Duodenal mucosa (tissue), 2 donors: ENCODE measurements around the gene SRGAP1.

ENCODE experiments used
- H3K27ac ChIP-seq: one replicate; pipeline ENCODE4 v1.7.0; 2013; ENCODE audit warnings: low read depth, low read length
- H3K27me3 ChIP-seq, 2 donors: one replicate each; pipeline ENCODE4 v1.7.0; 2013; ENCODE audit warnings: low read length in 2 of 2, control low read depth in 1 of 2; ENCODE audit not compliant: insufficient read depth in 2 of 2, control insufficient read depth in 1 of 2
- H3K36me3 ChIP-seq, 2 donors: one replicate each; pipeline ENCODE4 v1.7.0; 2013; ENCODE audit warnings: low read length in 2 of 2, control low read depth in 1 of 2; ENCODE audit not compliant: insufficient read depth in 2 of 2, control insufficient read depth in 1 of 2
- H3K4me1 ChIP-seq, 2 donors: one replicate each; pipeline ENCODE4 v1.7.0; 2013; ENCODE audit warnings: low read length in 2 of 2, control low read depth in 1 of 2; ENCODE audit not compliant: insufficient read depth in 2 of 2, control insufficient read depth in 1 of 2
- H3K4me3 ChIP-seq, 2 donors: one replicate each; pipeline ENCODE4 v1.7.0; 2013; ENCODE audit warnings: low read length in 2 of 2, low read depth in 1 of 2
- H3K9ac ChIP-seq, 2 donors: one replicate each; pipeline ENCODE4 v1.7.0; 2013; ENCODE audit warnings: low read length in 2 of 2, low read depth in 1 of 2
- H3K9me3 ChIP-seq, 2 donors: one replicate each; pipeline ENCODE4 v1.7.0; 2013; ENCODE audit warnings: low read length in 2 of 2, control low read depth in 1 of 2; ENCODE audit not compliant: control insufficient read depth in 1 of 2

SRGAP1 gene

DNA sequence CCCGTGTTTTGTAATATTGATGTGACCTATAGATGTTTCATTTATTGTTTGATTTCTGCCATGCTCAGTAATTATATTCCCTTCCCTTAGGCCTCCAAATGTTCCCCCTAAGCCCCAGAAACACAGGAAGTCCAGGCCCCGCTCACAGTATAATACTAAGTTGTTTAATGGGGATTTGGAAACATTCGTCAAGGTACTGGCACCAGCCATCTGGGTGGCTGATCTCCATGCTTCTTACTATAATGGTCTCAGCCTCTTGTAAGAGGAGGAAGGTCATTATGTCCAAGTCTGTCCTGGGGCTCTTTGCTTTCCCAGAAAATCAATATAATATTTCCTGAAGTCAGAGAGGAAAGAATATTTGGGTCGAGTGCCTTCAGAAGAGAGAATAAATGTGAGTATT lies 246.7 kb downstream of the SRGAP1 start:
- Histone ChIP-seq H3K4me3 (no peak overlapping the region), H3K9me3 (no peaks in the 10 kb centered on the region), H3K4me1 (peaks cover 7 to 18% of the 10 kb centered on the region in 2 donors), H3K36me3 (no peaks in the 10 kb centered on the region), H3K9ac (no peak overlapping the region), H3K27ac (no peak overlapping the region), H3K27me3 (no peaks in the 10 kb centered on the region)

DNA sequence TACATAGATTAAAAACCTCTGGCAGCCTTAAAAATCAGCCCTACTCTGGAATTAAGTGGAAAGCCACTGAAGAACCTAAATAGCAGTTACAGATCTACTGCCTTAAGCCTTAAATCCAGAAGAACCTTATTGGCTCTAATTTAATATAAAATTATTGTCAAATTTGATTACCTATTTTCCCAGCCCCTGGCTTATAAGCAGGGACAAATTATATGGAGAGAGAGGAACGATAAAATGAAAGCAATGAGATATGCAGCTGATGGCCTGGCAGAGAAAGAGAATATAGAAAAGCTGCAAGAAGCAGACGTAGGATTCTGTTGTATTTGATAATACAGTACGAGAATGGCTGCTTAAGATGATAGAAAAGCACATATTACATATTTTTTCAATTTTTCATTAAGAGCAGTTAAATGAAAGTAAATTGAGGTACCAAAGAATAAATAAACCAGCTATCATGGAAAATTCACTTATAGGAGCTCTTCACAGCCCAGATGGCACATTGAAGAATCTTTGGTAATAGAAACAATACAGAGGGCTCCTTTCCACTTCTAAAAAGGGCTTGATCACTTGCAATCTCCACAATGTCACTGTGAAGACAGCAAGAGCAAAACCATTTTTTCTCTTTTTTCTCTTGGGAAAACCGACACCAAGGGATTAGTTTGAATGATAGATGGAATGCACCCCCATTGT lies 248.2 kb downstream of the SRGAP1 start:
- Histone ChIP-seq H3K36me3 (no peaks in the 10 kb centered on the region), H3K9me3 (no peaks in the 10 kb centered on the region), H3K27me3 (no peaks in the 10 kb centered on the region), H3K9ac (no peak overlapping the region), H3K4me1 (peaks cover 7 to 18% of the 10 kb centered on the region in 2 donors), H3K27ac (no peak overlapping the region), H3K4me3 (no peak overlapping the region)

DNA sequence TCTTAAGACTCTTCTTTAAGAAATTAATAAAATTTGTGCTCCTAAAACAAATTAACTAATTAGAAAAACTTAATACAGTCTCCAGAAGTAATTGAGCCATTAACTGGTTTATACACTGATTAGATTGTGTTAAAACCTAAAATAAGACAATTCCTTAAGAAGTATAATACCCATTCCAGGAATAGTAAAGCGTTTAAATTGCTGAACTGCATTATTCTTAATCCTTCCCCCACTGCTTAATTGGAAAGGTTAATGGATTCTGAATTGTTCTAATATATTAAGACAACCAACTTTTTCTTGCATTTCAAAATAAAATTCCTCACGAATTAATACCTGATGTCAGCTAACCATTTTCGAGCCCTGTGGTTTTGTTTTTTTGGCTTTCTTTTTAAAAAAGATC lies 249.2 kb downstream of the SRGAP1 start:
- Histone ChIP-seq H3K9ac (no peak overlapping the region), H3K27me3 (no peaks in the 10 kb centered on the region), H3K27ac (no peak overlapping the region), H3K36me3 (no peaks in the 10 kb centered on the region), H3K4me3 (no peak overlapping the region), H3K9me3 (no peaks in the 10 kb centered on the region), H3K4me1 (peaks cover 7 to 10% of the 10 kb centered on the region in 2 donors)

DNA sequence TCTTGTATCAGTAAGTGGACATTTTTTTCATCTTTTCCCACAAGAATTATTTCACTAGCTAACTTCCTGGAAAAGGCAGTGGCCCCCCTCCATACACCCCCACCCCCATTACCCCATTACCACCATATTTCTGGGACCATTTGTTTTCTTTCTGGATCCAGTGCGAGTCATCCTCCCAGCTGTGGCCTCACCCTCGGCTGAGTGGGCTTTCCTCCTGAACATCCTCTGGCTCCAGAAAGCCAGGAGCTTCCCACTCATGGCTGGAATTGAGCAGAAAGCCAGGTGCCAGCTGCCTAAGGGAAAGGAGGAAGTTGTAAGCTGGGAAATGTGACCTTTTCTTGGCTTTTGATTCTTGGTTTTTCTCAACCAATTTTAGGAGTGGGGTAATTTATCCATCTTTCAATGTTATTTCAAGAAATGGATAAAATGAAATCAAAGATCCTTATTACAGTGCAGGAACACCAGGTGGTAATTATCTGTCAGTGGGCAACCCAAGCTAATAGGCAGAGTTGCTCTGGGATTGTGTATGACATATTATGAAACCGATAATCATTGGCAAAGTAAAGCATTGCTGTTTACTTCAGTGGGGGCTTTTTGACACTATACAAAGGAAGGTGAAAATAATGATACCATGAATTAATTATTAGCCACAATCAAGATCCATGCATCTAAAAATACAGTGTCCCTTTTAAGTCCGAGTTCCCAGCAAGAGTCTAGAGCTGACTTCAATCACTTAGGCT lies 253.0 kb downstream of the SRGAP1 start:
- H3K27me3 ChIP-seq = no peaks in the 10 kb centered on the region
- H3K4me3 ChIP-seq = no peak overlapping the region
- no peaks in the 10 kb centered on the region for H3K9me3 ChIP-seq
- no peaks in the 10 kb centered on the region for H3K36me3 ChIP-seq
- H3K4me1 ChIP-seq = no peaks in the 10 kb centered on the region
- H3K27ac ChIP-seq = no peak overlapping the region
- no peak overlapping the region for H3K9ac ChIP-seq

DNA sequence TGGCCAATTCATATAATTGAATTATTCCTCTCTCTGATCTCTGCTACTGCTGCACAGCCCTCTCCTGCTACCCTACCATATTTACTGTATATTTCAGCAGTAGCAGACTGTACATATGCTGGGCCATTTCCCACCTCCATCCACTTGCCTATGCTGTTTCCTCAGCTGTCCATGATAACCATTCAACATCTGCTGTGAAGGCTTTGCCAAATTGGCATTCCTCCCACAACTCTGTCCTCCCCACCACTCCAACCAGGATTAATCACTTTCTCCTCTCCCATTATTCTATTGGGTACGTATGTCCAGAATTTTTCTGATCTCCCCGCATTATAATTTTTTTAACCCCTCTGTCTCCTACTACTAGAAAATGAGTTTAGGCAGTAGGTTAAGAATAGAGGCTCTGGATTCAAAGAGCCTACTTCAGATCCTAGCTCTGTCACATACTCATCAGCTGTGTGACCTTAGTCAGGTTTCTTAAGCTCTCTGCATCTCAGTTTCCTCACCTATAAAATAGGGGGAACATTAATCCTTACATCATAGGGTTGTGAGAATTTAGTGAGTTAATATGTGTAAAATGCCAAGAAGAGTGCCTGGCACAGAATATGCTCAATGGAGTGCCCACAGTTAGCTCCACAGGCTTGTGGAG lies 254.3 kb downstream of the SRGAP1 start:
- H3K27ac ChIP-seq = no peak overlapping the region
- H3K4me1 ChIP-seq = no peaks in the 10 kb centered on the region
- no peaks in the 10 kb centered on the region for H3K9me3 ChIP-seq
- no peak overlapping the region for H3K4me3 ChIP-seq
- H3K27me3 ChIP-seq = no peaks in the 10 kb centered on the region
- H3K36me3 ChIP-seq = no peaks in the 10 kb centered on the region
- H3K9ac ChIP-seq = no peak overlapping the region

DNA sequence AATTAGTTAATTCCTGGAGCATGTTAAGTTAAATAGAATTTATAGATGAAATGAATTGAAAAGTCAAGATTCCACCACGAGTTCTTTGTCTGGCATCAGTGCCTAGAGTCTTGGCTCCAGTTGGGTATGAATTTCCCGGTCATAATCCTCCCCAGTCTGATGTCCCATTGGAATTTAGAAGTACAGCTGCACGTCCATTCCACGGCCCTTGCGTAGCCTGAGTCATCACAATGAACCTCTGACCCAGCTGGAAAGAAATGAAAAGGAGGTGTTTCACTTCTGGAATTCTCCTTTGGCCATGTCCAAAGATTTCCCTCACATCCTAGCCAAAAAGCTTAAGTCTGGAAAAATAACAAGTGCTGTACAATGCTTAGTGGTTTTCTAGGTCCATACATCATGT lies 254.9 kb downstream of the SRGAP1 start:
- Histone ChIP-seq H3K9me3 (no peaks in the 10 kb centered on the region), H3K27me3 (no peaks in the 10 kb centered on the region), H3K36me3 (no peaks in the 10 kb centered on the region), H3K4me3 (no peak overlapping the region), H3K9ac (no peak overlapping the region), H3K4me1 (no peaks in the 10 kb centered on the region), H3K27ac (no peak overlapping the region)

DNA sequence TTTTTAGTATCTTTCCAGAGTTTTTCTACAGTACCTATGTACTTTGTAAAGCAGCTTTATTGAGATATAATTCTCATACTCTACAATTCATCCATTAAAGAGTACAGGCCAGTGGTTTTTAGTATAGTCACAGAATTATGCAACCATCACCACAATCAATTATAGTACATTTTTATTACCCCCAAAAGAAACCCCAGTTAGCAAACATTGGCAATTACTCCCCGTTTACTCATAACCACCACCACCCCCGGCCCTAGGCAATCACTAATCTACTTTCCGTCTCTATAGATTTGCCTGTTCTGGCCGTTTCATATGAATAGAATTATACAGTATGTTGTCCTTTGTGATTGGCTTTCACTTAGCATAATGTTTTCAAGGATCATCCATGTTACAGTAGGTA lies 257.8 kb downstream of the SRGAP1 start:
- Histone ChIP-seq H3K36me3 (no peaks in the 10 kb centered on the region), H3K27me3 (no peaks in the 10 kb centered on the region), H3K9me3 (no peaks in the 10 kb centered on the region), H3K4me3 (no peak overlapping the region), H3K27ac (no peak overlapping the region), H3K9ac (no peak overlapping the region), H3K4me1 (no peaks in the 10 kb centered on the region)

DNA sequence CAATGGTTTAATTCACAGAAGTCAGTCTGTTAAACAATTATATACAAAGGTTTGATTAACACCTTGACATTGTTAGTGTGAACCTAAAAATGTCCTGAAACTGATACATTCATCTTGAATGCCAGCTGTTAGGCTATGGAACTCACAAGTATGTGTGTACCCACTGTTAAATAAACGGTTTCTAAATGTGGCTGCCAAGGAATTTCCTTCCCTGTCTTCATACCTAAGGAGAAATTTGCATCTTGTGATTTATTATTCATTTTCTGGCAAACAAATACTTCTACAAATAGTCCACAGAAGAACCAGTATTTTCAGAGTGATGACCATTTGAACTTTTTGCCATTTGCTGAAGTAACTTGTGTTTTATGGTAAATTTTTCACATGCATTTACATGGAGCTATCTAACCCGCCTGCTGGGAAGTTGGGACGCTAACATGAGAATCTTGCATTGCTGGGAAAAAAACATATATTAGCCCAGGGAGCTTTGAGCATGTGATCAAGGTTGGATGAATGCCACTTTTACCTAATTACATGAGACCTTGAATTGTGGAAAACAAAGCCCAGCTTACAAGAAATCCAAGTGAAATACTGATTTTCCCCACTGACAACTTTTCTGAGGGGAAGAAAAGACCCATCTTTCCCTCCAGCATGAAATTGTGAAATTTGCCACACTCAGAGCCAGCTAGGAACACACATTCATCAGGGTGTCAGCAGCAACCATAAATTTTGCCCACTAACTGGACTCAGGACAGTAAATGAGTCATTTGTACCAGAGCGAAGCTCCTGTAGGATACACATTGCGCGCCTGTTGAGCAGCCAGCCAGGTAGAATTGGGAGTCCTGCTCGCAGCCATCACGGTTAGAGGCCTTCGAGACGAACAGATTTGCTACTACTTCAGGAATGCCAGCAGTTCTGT lies 259.6 kb downstream of the SRGAP1 start:
- Histone ChIP-seq H3K27me3 (no peaks in the 10 kb centered on the region), H3K36me3 (no peaks in the 10 kb centered on the region), H3K4me1 (no peaks in the 10 kb centered on the region), H3K9ac (no peak overlapping the region), H3K27ac (no peak overlapping the region), H3K4me3 (no peak overlapping the region), H3K9me3 (no peaks in the 10 kb centered on the region)

DNA sequence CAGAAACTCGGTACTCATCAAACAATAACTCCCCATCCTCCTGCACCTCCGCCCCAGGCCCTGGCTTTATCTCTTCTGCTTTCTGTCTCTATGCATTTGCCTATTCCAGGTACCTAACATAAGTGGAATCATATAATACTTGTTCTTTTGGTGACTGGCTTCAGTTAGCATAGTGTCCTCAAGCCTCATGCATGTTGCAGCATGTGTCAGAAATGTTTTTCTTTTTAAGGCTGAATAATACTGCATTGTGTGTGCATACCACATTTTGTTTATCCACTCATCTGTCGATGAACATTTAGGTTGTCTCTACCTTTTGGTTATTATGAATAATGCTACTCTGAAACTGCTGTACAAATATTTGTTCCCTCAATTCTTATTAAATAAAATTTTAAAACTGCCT lies 260.5 kb downstream of the SRGAP1 start:
- Histone ChIP-seq H3K27ac (no peak overlapping the region), H3K27me3 (no peaks in the 10 kb centered on the region), H3K36me3 (no peaks in the 10 kb centered on the region), H3K4me1 (no peaks in the 10 kb centered on the region), H3K4me3 (no peak overlapping the region), H3K9me3 (no peaks in the 10 kb centered on the region), H3K9ac (no peak overlapping the region)
